Activated CD8-positive, alpha-beta T cell treated with anti-CD3 and anti-CD28 coated beads, Interleukin-2, amount 10 ng/mL, durations not matched to agents 7 days and 5 days (primary cell): ENCODE data around the gene B3GNT4. TPM values are rescaled to one million over a fixed set of nuclear protein-coding genes. Genes with fewer than 3 reads are reported as not detected.
"Not testable (repeated sequence)": the region's sequence is repeated elsewhere in the genome, so short reads cannot be mapped to it uniquely, and the experiment has no call there.

Experiments used
- ATAC-seq: fragments of 150-1000 bp; cut with Tn5 transposase; one replicate; pipeline ENCODE4 v1.10.0; 2021; ENCODE audit warnings: moderate library complexity
- CTCF ChIA-PET: fragments of 350-600 bp; sonication (Branson Sonifier 250); formaldehyde crosslinking; loops from one replicate; lab custom pipeline; 2021; ENCODE audit warnings: antibody characterized with exemption; lab: Charles Lee
- POLR2A ChIA-PET: fragments of 350-600 bp; sonication (Branson Sonifier 250); formaldehyde crosslinking; loops from one replicate; lab custom pipeline; 2021; ENCODE audit warnings: antibody characterized with exemption; lab: Charles Lee
- DNase-seq: peaks from one replicate; pipeline ENCODE4 v3.0.0-alpha.2; 2020
- H3K27ac Mint-ChIP-seq: one replicate; pipeline ENCODE4 v1.8.0; 2021; ENCODE audit warnings: mild to moderate bottlenecking, mixed read lengths
- H3K27me3 Mint-ChIP-seq: one replicate; pipeline ENCODE4 v1.8.0; 2021; ENCODE audit warnings: low read depth, mixed read lengths
- H3K36me3 Mint-ChIP-seq: one replicate; pipeline ENCODE4 v1.8.0; 2021; ENCODE audit warnings: low read depth, mixed read lengths
- H3K4me1 Mint-ChIP-seq: one replicate; pipeline ENCODE4 v1.8.0; 2021; ENCODE audit warnings: low read depth, mixed read lengths
- H3K4me3 Mint-ChIP-seq: one replicate; pipeline ENCODE4 v1.8.0; 2021; ENCODE audit warnings: mild to moderate bottlenecking, mixed read lengths
- H3K9me3 Mint-ChIP-seq: one replicate; pipeline ENCODE4 v1.8.0; 2022; ENCODE audit warnings: mixed read lengths; ENCODE audit not compliant: insufficient read depth
- total RNA-seq, 2 experiments: library from RNA; stranded (reverse); gene quantifications; one replicate each; pipeline ENCODE4 v1.2.3, GENCODE V29; 2021

The B3GNT4 gene
- total RNA-seq, 2 experiments from 2014 or later = 0.90 to 1.4 TPM

DNA sequence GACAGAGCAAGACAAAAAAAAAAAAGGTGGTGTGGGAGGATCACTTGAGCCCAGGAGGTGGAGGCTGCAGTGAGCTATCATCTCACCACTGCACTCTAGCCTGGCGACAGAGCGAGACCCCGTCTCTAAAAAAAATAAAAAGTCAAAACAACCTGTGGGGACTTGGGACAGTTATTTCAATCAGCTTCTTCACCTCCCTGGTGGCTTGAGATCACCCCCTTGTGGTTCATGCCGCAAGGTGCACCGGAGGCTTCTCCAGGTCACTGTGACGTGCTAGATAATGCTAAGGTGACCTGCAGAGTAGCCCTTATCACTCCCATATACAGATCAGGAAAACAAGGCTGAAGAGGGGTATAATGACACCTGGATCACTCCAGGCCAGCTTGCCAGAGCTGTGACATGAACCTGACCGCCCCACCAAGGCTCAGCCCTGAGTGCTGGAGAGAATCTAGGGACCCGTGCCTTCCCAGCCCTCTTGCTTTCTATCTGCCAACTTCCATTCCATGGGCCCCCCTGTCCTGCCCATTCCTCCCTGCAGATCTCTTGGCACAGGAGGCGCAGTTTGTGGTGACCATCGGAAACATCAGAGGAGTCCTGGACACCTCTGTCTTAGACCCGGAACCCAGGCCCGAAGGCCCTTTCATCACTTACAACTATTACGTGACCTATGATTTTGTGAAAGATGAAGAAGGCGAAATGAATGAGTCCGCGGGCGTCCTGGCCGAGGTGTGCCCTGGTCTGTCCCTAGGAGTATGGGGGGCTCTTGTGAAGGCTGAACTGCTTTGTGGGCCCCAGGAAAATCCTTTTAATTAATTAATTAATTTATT is 12.5 kb upstream of the B3GNT4 start:
- no peaks in the 10 kb centered on the region for H3K9me3 Mint-ChIP-seq
- H3K27ac Mint-ChIP-seq = no peak overlapping the region
- DNase-seq (peak; percentile 83), ATAC-seq (peak; percentile 88)
- peaks cover 7% of the 10 kb centered on the region for H3K27me3 Mint-ChIP-seq
- no peak overlapping the region for H3K4me3 Mint-ChIP-seq
- ChIA-PET CTCF (interaction anchor here (0.7 to 2.8 kb wide), 18 partner anchors 17 to 274 kb away, joined by 3 to 21 read pairs (median 4); no protein-coding TSS in a partner anchor), POLR2A (no interaction called here)
- H3K4me1 Mint-ChIP-seq = no peaks in the 10 kb centered on the region
- no peaks in the 10 kb centered on the region for H3K36me3 Mint-ChIP-seq

- no peaks in the 10 kb centered on the region for H3K4me1 Mint-ChIP-seq
- no peak overlapping the region for H3K4me3 Mint-ChIP-seq
- peaks cover 11% of the 10 kb centered on the region for H3K27me3 Mint-ChIP-seq
- no peaks in the 10 kb centered on the region for H3K9me3 Mint-ChIP-seq
- DNase-seq = no peak
- no peaks in the 10 kb centered on the region for H3K36me3 Mint-ChIP-seq
- ChIA-PET CTCF (interaction anchor here (2.0 to 2.7 kb wide), 3 partner anchors 31 to 62 kb away, joined by 5 to 14 read pairs (median 13); no protein-coding TSS in a partner anchor), POLR2A (interaction anchor here (0.5 kb wide), 1 partner anchor 200 kb away, joined by 5 read pairs; no protein-coding TSS in a partner anchor)
- ATAC-seq = no peak
- H3K27ac Mint-ChIP-seq = no peak overlapping the region
These were observed 11.1 kb upstream of the B3GNT4 start for GRCh38 chr12:122192441-122192840.

DNA sequence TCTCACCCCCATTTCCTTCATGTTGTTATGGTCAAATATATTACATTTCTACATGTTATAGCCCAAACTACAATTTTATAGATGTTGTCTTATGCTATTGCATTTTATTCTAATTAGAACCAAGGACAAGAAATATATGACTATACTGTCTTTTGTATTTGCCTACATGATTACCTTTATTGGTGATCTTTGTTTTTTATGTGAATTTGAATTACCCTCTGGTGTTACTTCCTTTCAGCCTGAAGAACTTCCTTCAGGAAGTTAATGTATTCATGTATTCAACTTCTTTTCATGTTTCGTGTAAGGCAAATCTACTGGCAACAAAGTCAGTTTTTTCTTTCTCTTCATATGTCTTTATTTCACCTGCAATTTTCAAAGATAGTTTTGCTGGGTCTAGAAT is 8.7 kb upstream of the B3GNT4 start:
- Mint-ChIP-seq H3K27me3 (peaks cover 15% of the 10 kb centered on the region), H3K4me3 (no peak overlapping the region), H3K9me3 (no peaks in the 10 kb centered on the region), H3K27ac (no peak overlapping the region), H3K4me1 (no peaks in the 10 kb centered on the region), H3K36me3 (no peaks in the 10 kb centered on the region)
- ChIA-PET CTCF (interaction anchor here (1.7 kb wide), 1 partner anchor 140 kb away, joined by 5 read pairs; no protein-coding TSS in a partner anchor), POLR2A (no interaction called here)
- no peak for DNase-seq
- no peak for ATAC-seq

GRCh38 chr12:122195405-122195804 is 8.1 kb upstream of the B3GNT4 start:
- ATAC-seq (no peak), DNase-seq (no peak)
- Mint-ChIP-seq H3K9me3 (no peaks in the 10 kb centered on the region), H3K36me3 (no peaks in the 10 kb centered on the region), H3K4me3 (no peak overlapping the region), H3K4me1 (no peaks in the 10 kb centered on the region), H3K27ac (no peak overlapping the region), H3K27me3 (peaks cover 19% of the 10 kb centered on the region)
- ChIA-PET CTCF (interaction anchor here (0.8 to 1.0 kb wide), 3 partner anchors 36 to 191 kb away, joined by 3 to 5 read pairs (median 3); no protein-coding TSS in a partner anchor), POLR2A (no interaction called here)

DNA sequence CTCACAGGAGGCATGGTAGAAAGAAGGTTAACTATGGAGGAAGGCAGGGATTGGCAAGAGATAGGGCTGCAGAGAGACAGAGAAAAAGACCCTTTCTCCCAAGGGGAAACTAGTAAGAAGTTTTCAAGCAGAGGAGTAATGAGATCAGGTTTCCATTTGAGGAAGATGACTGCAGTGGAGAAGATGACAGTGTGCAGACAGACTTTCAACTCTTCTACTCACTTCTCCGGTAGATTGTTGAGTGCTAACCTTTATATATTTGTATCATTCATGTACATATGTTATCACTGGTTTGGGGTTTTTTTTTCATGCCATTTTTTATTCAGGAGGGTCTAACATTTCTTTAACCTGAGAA is 5.9 kb upstream of the B3GNT4 start:
- Mint-ChIP-seq H3K27ac (peak overlapping the region; percentile 9), H3K36me3 (no peaks in the 10 kb centered on the region), H3K9me3 (no peaks in the 10 kb centered on the region), H3K27me3 (peaks cover 23% of the 10 kb centered on the region), H3K4me1 (no peaks in the 10 kb centered on the region), H3K4me3 (no peak overlapping the region)
- POLR2A ChIA-PET = no interaction called here
- ATAC-seq (no peak), DNase-seq (no peak)
- CTCF ChIA-PET = no interaction called here

DNA sequence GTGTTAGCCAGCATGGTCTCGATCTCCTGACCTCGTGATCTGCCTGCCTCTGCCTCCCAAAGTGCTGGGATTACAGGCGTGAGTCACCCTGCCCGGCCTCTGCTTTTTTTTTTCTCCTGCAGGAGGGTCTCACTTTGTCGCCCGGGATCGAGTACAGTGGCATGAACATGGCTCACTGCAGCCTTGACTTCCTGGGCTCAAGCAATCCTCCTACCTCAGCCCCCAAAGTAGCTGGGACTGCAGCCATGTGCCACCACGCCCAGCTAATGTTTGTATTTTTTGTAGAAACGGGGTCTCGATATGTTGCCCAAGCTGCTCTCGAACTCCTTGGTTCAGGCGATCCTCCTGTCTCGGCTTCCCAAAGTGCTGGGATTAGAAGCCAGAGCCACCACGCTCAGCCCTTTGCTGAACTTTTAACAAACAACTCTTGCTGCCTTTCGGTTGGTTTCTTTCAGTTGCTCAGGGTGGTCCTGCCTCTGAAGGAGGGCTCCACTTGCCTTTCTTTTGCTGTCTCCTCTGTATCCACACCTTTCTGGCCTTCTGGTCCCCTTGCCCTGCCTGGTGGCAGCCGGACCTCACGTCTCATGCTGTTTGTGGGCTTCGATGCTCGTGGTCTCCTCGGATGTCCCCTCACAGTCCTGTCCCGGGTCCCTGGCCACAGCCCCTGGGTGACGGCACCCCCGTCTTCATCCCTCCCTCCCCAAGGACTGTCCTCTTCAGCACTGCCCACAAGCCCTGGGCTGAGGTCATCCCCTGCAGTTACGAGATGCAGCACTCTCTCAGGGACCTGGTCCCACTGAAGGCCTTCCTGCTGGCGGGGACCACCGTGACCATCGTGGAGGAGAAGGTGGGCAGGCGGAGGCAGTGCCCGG is 3.8 kb upstream of the B3GNT4 start:
- H3K9me3 Mint-ChIP-seq = no peaks in the 10 kb centered on the region
- ATAC-seq = no peak
- H3K27ac Mint-ChIP-seq = no peak overlapping the region
- no peak for DNase-seq
- H3K27me3 Mint-ChIP-seq = peaks cover 29% of the 10 kb centered on the region
- H3K36me3 Mint-ChIP-seq = no peaks in the 10 kb centered on the region
- ChIA-PET CTCF (no interaction called here), POLR2A (interaction anchor here (0.6 kb wide), 1 partner anchor 52 kb away, joined by 3 read pairs; no protein-coding TSS in a partner anchor)
- H3K4me3 Mint-ChIP-seq = no peak overlapping the region
- H3K4me1 Mint-ChIP-seq = peaks cover 10% of the 10 kb centered on the region

GRCh38 chr12:122200541-122201175 is 2.9 kb upstream of the B3GNT4 start:
- Mint-ChIP-seq H3K36me3 (no peaks in the 10 kb centered on the region), H3K9me3 (no peaks in the 10 kb centered on the region), H3K4me1 (peaks cover 15% of the 10 kb centered on the region), H3K27ac (no peak overlapping the region), H3K27me3 (peaks cover 32% of the 10 kb centered on the region), H3K4me3 (no peak overlapping the region)
- DNase-seq (no peak), ATAC-seq (no peak)
- CTCF ChIA-PET = no interaction called here
- POLR2A ChIA-PET = interaction anchor here (0.6 kb wide), 1 partner anchor 51 kb away, joined by 3 read pairs; no protein-coding TSS in a partner anchor

DNA sequence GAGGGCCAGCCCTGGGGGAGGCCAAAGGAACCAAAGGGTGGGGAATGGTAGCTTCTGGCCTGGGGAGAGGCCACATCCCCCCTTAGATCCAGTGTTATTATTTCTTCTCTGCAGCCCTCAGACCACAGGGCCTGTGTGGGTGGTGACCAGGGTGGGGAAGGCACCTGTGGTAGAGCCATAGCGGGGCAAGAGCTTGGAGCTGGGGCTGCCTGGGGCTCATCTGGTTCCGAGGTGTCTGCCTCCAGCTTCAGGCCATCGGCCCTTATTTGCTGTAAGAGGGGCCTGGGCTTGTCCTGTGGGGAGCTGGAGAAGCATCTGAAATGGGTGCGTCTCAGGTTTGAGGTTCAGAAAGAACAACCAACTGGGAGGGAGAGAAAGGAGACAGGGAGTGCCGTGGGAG is 2.1 kb upstream of the B3GNT4 start:
- ATAC-seq = no peak
- no peak overlapping the region for H3K4me3 Mint-ChIP-seq
- H3K36me3 Mint-ChIP-seq = no peaks in the 10 kb centered on the region
- H3K9me3 Mint-ChIP-seq = no peaks in the 10 kb centered on the region
- POLR2A ChIA-PET = no interaction called here
- CTCF ChIA-PET = no interaction called here
- H3K27ac Mint-ChIP-seq = no peak overlapping the region
- DNase-seq = no peak
- H3K4me1 Mint-ChIP-seq = peaks cover 15% of the 10 kb centered on the region
- peaks cover 32% of the 10 kb centered on the region for H3K27me3 Mint-ChIP-seq

DNA sequence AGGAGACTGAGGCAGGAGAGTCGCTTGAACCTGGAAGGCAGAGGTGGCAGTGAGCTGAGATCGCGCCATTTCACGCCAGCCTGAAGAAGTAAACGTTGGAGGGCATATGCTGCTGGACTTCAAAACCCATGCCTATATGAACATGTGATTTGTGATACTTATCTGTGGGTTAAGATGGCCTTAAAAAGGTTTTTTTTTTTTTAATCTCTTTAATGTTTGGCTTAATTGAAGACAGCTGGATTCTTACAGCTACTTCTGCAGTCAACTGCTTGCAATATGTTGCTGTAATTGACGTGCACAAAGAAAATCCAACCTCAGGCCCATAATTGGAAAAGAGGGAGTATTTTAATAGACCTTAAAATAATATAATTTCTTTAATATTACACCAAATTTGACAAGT is 1.5 kb upstream of the B3GNT4 start:
- no peak for ATAC-seq
- Mint-ChIP-seq H3K4me1 (peaks cover 15% of the 10 kb centered on the region), H3K4me3 (no peak overlapping the region), H3K27ac (no peak overlapping the region), H3K36me3 (no peaks in the 10 kb centered on the region), H3K27me3 (peaks cover 29% of the 10 kb centered on the region), H3K9me3 (no peaks in the 10 kb centered on the region)
- ChIA-PET CTCF (no interaction called here), POLR2A (no interaction called here)
- DNase-seq = no peak

- ChIA-PET CTCF (interaction anchor here (0.9 to 1.1 kb wide), 2 partner anchors 9 to 43 kb away, joined by 3 to 4 read pairs; no protein-coding TSS in a partner anchor), POLR2A (interaction anchor here (1.0 kb wide), 2 partner anchors 22 to 154 kb away, joined by 3 to 4 read pairs; no protein-coding TSS in a partner anchor)
- not testable (repeated sequence) for H3K27ac Mint-ChIP-seq, ATAC-seq, H3K9me3 Mint-ChIP-seq, H3K36me3 Mint-ChIP-seq, DNase-seq
- peak overlapping the region; percentile 77 for H3K4me3 Mint-ChIP-seq
- peaks cover 25% of the 10 kb centered on the region for H3K27me3 Mint-ChIP-seq
- H3K4me1 Mint-ChIP-seq = peaks cover 15% of the 10 kb centered on the region
These were observed 698 bp upstream of the B3GNT4 start for GRCh38 chr12:122202811-122203210.
